ENCODE measurements around the gene PRICKLE2.

- TF ChIP-seq POLR2A (IDR thresholded peaks at IDR 0.05), result no peak
- TF ChIP-seq, protein P1, sequence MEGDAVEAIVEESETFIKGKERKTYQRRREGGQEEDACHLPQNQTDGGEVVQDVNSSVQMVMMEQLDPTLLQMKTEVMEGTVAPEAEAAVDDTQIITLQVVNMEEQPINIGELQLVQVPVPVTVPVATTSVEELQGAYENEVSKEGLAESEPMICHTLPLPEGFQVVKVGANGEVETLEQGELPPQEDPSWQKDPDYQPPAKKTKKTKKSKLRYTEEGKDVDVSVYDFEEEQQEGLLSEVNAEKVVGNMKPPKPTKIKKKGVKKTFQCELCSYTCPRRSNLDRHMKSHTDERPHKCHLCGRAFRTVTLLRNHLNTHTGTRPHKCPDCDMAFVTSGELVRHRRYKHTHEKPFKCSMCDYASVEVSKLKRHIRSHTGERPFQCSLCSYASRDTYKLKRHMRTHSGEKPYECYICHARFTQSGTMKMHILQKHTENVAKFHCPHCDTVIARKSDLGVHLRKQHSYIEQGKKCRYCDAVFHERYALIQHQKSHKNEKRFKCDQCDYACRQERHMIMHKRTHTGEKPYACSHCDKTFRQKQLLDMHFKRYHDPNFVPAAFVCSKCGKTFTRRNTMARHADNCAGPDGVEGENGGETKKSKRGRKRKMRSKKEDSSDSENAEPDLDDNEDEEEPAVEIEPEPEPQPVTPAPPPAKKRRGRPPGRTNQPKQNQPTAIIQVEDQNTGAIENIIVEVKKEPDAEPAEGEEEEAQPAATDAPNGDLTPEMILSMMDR (IDR thresholded peaks at IDR 0.05), result no peak
Observed at GRCh38 chr3:64257100-64257755, 32.0 kb upstream of the PRICKLE2 start.

Data from testis (tissue), 2 donors.